HG02938 (cell line): ENCODE measurements around the gene JDP2.

Experiments
- ATAC-seq: cut with Tn5 transposase; IDR thresholded peaks from one replicate; pipeline ENCODE4 v1.9.1; 2021; ENCODE audit warnings: mild to moderate bottlenecking, moderate library complexity; ENCODE audit not compliant: unreplicated experiment

Gene JDP2

DNA sequence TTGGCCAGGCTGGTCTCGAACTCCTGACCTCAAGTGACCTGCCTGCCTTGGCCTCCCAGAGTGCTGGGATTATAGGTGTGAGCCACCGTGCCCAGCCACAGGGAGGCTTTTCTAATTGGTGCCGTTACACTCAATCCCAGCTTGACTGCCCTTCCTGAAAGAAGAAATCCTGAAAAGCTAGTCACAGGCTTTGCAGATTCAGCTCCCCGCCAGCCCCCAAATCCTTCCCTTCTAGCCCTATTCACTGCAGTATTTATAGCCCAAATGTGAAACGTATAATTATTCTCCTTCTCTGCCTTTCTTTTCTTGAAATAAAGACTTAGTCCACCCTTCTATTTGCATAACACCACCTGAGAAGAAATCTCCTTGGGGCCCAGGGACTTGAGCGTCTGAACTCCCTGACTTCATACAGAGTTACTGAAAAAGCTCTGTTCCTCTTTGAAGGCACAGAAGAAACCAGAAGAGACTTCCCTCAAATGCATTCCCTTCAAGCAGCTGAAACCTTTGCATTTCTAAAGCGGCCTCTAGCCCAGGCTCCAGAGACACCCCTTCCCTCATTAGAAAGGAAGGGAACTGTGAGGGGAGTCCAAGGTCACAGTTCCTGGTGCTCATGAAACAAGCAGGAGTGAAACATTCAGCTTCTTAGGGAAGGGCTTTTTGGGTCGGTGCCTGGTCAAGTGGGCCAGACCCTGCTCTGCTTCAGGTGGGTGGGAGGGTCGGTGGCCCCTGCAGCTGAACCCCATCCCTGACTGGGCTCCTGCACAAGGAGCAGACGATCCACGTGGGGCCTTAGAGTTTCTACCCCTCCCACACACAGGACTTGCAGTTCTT, 52.2 kb downstream of the JDP2 start:
- no peak for ATAC-seq

DNA sequence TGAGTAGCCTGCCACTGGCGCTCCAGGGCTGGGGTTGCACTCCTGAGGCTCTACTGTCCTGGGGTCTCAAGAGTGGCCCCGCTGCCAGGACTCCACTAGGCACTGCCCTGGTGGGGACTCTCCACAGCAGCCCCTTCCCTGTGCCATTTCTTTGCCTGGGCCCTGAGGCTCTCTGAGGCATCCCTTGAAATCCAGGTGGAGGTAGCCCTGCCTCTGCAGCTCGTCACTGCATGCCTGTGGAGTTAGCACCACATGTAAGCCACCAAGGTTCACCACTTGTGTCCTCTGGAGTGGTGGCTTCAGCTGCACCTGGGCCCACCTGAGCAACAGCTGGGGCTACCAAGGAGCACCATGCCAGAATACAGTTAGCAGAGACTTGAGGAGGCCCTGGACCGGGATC, 54.5 kb downstream of the JDP2 start:
- no peak for ATAC-seq

GRCh38 chr14:75484711-75485429, 57.0 kb downstream of the JDP2 start:
- ATAC-seq, result no peak

DNA sequence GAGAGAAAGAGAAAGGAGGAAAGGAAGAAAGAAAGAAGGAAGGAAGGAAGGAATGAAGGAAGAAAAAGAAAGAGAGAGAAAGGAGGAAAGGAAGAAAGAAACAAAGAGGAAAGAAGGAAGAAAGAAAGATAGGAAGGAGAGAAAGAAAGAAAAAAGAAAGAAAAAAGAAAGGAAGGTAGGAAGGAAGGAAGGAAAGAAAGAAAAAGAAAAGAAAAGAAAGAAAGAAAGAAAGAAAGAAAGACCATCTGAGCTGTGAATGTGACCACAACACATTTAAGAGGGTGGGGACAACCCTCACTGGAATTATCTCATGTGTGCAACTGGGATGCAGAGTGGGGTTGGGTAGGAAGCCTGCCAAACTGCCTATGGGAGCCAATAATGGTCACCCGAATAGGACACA, 58.5 kb downstream of the JDP2 start:
- ATAC-seq, result no peak

- peak; percentile 74 for ATAC-seq
These were observed 59.4 kb downstream of the JDP2 start for GRCh38 chr14:75487155-75487671.

DNA sequence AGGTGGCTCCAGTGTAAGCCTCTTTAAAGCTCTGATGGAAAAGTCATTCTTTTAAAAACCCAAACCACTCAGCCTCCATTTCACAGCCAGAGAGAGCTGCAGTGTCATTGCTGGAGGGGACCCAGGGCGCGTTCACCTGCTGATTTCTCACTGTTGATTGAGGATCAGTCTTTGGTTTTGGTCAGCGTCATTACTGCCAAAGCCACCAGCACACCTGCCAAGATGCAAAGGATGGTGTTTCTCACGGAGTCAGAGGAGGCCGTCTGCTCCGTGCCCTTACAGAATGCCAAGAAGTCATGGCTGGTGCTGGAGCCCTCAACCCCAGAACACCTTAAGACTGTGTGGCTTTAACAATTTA, 61.6 kb downstream of the JDP2 start:
- ATAC-seq, result no peak

GRCh38 chr14:75491376-75491978, 63.7 kb downstream of the JDP2 start:
- no peak for ATAC-seq

GRCh38 chr14:75492832-75493591, 65.2 kb downstream of the JDP2 start:
- ATAC-seq, result no peak

DNA sequence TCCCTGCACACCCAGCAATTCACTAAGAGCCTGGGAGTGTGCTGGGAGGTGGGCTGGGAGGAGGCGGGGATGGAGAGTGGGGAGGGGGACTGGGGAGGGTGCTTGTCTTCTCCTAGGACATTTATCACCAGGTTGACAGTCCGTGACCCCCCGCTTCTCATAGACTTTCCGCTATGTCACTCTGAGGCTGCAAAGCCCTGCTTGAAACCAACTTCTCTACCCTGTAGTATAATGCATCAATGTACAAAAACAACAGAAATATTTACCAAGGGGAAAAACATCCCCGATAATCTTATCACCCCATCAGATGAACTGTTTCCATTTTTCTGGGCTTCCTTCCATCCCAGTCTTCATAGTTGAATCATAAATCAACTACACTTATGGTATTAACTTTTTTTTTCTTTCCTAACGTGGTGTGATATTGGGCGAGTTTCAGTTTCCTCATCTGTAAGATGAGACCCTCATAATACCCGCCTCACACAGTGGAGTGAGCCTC, 65.8 kb downstream of the JDP2 start:
- ATAC-seq, result no peak

DNA sequence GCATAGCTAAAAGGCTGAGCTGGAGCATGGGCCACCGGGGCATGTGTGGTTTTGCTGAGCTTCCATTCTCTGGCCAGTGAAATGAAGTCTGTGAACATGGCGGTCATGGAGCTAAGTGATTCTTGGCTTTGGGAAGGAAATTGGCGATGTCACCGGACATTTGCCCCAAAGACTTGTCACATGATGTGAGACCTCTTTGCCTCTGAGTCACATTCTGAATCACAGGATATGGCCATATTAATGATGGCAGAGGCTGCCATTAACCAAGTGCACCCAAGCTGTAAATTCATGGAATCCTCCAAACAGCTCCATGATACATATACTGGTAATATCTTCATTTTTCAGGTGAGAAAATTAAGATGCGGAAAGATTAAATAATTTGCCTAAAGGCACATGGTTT, 67.1 kb downstream of the JDP2 start:
- no peak for ATAC-seq

DNA sequence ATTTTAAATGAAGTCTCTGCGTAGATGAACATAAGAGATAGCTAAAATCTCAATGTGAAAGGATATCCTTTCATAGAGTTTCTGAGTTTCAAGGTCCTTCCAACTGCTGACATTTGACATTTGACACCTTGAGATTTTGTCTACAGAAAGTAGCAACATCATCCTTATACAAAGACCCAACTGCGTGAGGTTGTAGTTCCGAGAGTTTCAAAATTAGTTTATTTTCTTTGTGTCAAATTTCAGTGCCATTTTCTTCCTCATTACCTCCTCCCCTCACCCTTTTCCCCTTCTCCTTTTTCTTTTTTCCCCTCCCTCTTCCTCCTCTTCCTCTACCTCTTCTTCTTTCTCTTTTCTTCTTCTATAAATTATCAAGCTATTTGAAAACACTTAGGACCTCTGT, 67.6 kb downstream of the JDP2 start:
- no peak for ATAC-seq

DNA sequence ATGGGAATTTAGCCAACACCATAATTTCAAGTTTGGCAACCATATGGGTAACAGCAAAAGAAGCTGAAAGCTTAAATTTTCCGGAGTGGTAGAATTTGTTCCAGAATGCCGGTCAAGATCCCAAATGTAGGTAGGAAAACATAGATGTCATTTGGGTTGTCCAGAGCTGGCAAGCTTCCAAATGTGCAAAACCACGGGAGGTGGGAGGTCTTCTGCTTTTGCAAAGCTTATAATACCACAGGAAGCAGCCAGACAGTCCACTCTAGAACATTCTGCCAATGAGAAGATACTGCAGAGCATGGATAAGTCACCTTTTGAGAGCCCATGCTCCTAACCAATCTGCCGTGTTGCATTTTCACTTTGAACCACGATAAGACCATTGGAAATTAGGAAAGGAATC, 68.1 kb downstream of the JDP2 start:
- ATAC-seq, result no peak

GRCh38 chr14:75496755-75497154, 68.9 kb downstream of the JDP2 start:
- ATAC-seq, result no peak

- no peak for ATAC-seq
These were observed 69.4 kb downstream of the JDP2 start for GRCh38 chr14:75497191-75497590.

DNA sequence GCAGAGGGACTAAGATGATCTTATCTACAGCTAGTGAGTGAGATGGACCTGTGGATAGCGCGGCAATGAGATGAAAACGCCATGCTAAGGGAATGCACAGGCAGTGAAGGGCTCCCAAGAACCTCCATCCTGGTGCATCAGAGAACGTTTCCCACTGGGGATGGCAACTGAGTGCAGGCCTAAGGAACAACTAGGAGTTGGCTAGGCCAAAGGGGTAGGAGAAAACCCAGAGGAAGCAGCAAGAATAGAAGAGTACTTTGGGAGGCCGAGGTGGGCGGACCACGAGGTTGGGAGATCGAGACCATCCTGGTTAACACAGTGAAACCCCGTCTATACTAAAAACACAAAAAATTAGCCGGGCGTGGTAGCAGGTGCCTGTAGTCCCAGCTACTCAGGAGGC, 69.9 kb downstream of the JDP2 start:
- ATAC-seq, result no peak

GRCh38 chr14:75499084-75499875, 71.5 kb downstream of the JDP2 start:
- ATAC-seq, result peak; percentile 54

DNA sequence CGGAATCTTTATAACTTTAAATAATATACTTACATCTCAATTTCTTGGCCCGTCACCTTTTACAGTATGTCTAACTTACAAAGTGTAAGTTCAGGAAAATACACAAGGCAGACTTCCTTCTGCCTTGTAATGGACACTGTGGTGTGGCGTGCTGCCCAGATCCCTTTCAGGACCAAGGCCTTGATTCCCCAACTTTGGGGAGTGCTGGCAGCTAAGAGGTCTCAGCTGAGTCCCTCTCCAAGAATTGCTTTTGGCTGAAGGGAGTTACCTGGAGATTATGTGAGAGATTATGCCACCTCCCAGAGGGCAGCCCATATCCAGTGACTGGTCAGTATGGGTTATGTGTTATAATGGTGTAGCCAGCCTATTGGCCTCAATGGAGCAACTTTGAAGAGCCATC, 73.3 kb downstream of the JDP2 start:
- no peak for ATAC-seq

DNA sequence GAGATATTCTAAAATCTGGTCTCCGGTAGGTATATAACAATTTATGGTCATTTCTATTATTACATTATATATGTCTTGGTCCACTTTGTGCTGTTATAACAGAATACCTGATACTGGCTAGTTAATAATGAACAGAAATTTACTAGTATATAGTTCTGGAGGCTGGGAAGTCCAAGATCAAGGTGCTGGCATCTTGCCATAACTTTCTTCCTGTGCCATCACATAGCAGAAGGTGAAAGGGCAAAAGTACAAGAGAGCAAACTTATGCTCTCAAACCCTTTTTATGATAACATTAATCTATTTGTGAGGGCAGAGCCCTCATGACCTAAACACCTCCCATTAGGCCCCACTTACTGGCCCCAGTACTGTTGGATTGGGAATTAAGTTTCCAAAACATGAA, 76.6 kb downstream of the JDP2 start:
- ATAC-seq, result no peak

DNA sequence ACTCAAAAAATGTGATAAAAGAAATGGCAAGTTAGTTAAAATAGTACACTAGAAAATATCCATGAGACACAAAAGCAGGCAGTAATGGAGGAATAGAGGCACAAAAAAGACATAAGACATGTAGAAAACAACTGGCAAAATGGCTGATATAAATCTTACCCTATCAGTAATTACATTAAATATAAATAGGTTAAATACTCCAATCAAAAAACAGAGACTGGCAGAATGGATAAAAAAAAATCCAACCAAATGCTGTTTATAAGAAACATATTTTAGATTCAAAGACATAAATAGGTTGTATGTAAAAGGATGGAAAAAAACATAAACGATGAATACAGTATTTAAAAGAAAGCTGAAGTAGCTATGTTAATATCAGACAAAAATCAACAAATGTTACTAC, 79.1 kb downstream of the JDP2 start:
- ATAC-seq, result no peak

GRCh38 chr14:75510547-75510946, 82.7 kb downstream of the JDP2 start:
- ATAC-seq, result no peak
